HCT116 (cell line): Measurements from ENCODE around the gene BRD4.

Experiments
- CEBPB ChIP-seq: IDR thresholded peaks from 2 replicates; pipeline ENCODE4 v1.6.1; 2012; ENCODE audit warnings: low read depth
- CTCF ChIP-seq, 3 experiments: fragments of 200-600 bp in 1 of 3; sonication (generic) in 1 of 3; IDR thresholded peaks in 2 of 3; conservative IDR thresholded peaks in 1 of 3; 2 replicates each; pipeline ENCODE4 v1.5.1; 2012 to 2017; ENCODE audit warnings: low read depth in 2 of 3, low read length in 2 of 3, antibody characterized with exemption in 1 of 3, borderline replicate concordance in 1 of 3, control low read depth in 1 of 3, mild to moderate bottlenecking in 1 of 3, mixed read lengths in 1 of 3, mixed run types in 1 of 3, moderate library complexity in 1 of 3; ENCODE audit not compliant: insufficient read depth in 1 of 3
- EZH2 ChIP-seq: fragments of 200-600 bp; sonication (generic); IDR thresholded peaks from 2 replicates; pipeline ENCODE4 v1.6.1; 2017; ENCODE audit warnings: antibody characterized with exemption, mixed run types
- POLR2A ChIP-seq: IDR thresholded peaks from 2 replicates; pipeline ENCODE4 v1.7.0; 2011; ENCODE audit warnings: borderline replicate concordance; ENCODE audit not compliant: insufficient read depth, insufficient read length; ENCODE audit errors: extremely low read depth
- POLR2AphosphoS5 ChIP-seq: IDR thresholded peaks from 2 replicates; pipeline ENCODE4 v1.6.1; 2011; ENCODE audit warnings: mild to moderate bottlenecking, low read depth, low read length, moderate library complexity
- RAD21 ChIP-seq: IDR thresholded peaks from 2 replicates; pipeline ENCODE4 v1.6.1; 2012; ENCODE audit warnings: low read depth, mild to moderate bottlenecking
- SRF ChIP-seq: IDR thresholded peaks from 2 replicates; pipeline ENCODE4 v1.6.1; 2012; ENCODE audit warnings: low read depth

- no peak for TF ChIP-seq SRF
- TF ChIP-seq CTCF (IDR thresholded peaks at IDR 0.05 in 2 of 3, conservative IDR thresholded peaks at IDR 0.05 in 1 of 3; ENCODE audit: borderline replicate concordance in 1 of 3, insufficient read depth in 1 of 3, low read depth in 2 of 3, low read length in 2 of 3), result no peak
- no peak for TF ChIP-seq RAD21
- TF ChIP-seq POLR2AphosphoS5, result no peak
- TF ChIP-seq EZH2, result no peak
- TF ChIP-seq POLR2A, result no peak
- TF ChIP-seq CEBPB, result no peak
Measured at GRCh38 chr19:15257782-15258181, 74.6 kb downstream of the BRD4 start.
